HEK293T (cell line): ENCODE measurements around the gene SLC9A2.

Source experiments
- CTCF ChIA-PET: fragments of 350-600 bp; formaldehyde crosslinking; extraction: SDS; loops from one replicate; lab custom pipeline; 2021; ENCODE audit warnings: antibody characterized with exemption, inconsistent platforms; lab: Yijun Ruan, JAX
- POLR2A ChIA-PET: fragments of 350-600 bp; formaldehyde crosslinking; extraction: SDS; loops from one replicate; lab custom pipeline; 2020; ENCODE audit warnings: antibody characterized with exemption, inconsistent platforms; lab: Yijun Ruan, JAX
- DNase-seq: peaks from one replicate; pipeline ENCODE4 v3.0.0; 2012; ENCODE audit warnings: mixed read lengths; ENCODE audit errors: extremely low spot score
- ARNT ChIP-seq: fragments of 450-650 bp; IDR thresholded peaks from 2 replicates; pipeline ENCODE4 v1.6.1; 2017; ENCODE audit warnings: mild to moderate bottlenecking
- BHLHE40 ChIP-seq: fragments of 450-650 bp; IDR thresholded peaks from 2 replicates; pipeline ENCODE4 v1.6.1; 2016; ENCODE audit warnings: mild to moderate bottlenecking, moderate library complexity, borderline replicate concordance
- CTBP1 ChIP-seq: fragments of 450-650 bp; IDR thresholded peaks from 2 replicates; pipeline ENCODE4 v1.6.1; 2016; ENCODE audit warnings: borderline replicate concordance
- ELF4 ChIP-seq: fragments of 450-650 bp; IDR thresholded peaks from 2 replicates; pipeline ENCODE4 v1.6.1; 2017; ENCODE audit warnings: antibody characterized with exemption
- FOXA1 ChIP-seq: fragments of 450-650 bp; IDR thresholded peaks from 2 replicates; pipeline ENCODE4 v1.6.1; 2016; ENCODE audit warnings: mild to moderate bottlenecking
- FOXK2 ChIP-seq: fragments of 450-650 bp; IDR thresholded peaks from 2 replicates; pipeline ENCODE4 v1.6.1; 2016; ENCODE audit warnings: mild to moderate bottlenecking
- FOXM1 ChIP-seq: fragments of 450-650 bp; IDR thresholded peaks from 2 replicates; pipeline ENCODE4 v1.6.1; 2017; ENCODE audit warnings: mild to moderate bottlenecking, borderline replicate concordance
- HDGF ChIP-seq: fragments of 450-650 bp; IDR thresholded peaks from 2 replicates; pipeline ENCODE4 v1.6.1; 2017; ENCODE audit warnings: antibody characterized with exemption, borderline replicate concordance
- L3MBTL2 ChIP-seq: fragments of 450-650 bp; conservative IDR thresholded peaks from 2 replicates; pipeline ENCODE4 v1.6.1; 2016; ENCODE audit warnings: mild to moderate bottlenecking
- LEF1 ChIP-seq: fragments of 450-650 bp; IDR thresholded peaks from 2 replicates; pipeline ENCODE4 v1.6.1; 2017; ENCODE audit warnings: mild to moderate bottlenecking, borderline replicate concordance
- NFRKB ChIP-seq: fragments of 450-650 bp; IDR thresholded peaks from 2 replicates; pipeline ENCODE4 v1.6.1; 2016; ENCODE audit warnings: mild to moderate bottlenecking, moderate library complexity
- SP1 ChIP-seq: fragments of 450-650 bp; IDR thresholded peaks from 2 replicates; pipeline ENCODE4 v1.6.1; 2017
- SUZ12 ChIP-seq: fragments of 450-650 bp; IDR thresholded peaks from 2 replicates; pipeline ENCODE4 v1.6.1; 2016; ENCODE audit warnings: mild to moderate bottlenecking
- TARDBP ChIP-seq: fragments of 450-650 bp; IDR thresholded peaks from 2 replicates; pipeline ENCODE4 v1.6.1; 2016
- ZNF384 ChIP-seq: fragments of 450-650 bp; IDR thresholded peaks from 2 replicates; pipeline ENCODE4 v1.6.1; 2016
- TF ChIP-seq, protein P1 (sequence below): fragments of 450-650 bp; IDR thresholded peaks from 2 replicates; pipeline ENCODE4 v1.6.1; 2016

Gene SLC9A2

DNA sequence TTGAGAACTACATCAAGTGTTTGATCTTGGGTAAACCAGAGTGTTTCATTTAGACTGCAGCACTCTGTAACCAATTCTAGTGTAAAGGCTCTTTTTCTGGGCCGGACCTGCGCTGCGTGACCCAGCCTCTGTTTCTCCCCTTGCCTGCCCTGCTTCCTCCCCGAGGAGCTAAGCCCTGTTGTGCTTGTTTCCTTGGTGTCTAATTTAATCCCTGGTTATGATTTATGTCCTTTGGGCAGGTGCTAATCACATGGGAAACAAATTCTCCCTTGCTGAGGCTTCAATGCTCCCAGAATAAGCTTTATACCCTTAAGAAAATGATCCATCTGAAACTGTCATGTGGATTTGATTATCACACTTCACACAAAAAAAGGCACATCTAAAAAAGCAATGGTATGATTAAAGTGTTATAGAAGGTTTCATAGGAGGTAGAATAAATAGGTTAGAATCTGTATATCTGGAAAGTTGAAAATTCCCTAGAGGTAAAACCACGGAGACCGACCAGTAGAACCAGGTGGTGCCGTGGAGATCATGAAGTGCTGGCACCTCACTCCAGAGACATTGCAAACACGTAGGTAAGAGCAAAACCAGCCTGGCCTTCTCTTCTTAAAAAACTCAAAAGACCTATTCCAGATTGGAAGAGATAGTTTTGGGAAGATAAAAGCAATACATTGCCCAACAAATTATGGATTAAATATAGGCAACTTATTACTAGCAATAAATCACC, 31.0 kb upstream of the SLC9A2 start:
- CTCF ChIA-PET = interaction anchor here (0.6 kb wide), 1 partner anchor 47 kb away, joined by 3 read pairs; no protein-coding TSS in a partner anchor
- POLR2A ChIA-PET = no interaction called here

DNA sequence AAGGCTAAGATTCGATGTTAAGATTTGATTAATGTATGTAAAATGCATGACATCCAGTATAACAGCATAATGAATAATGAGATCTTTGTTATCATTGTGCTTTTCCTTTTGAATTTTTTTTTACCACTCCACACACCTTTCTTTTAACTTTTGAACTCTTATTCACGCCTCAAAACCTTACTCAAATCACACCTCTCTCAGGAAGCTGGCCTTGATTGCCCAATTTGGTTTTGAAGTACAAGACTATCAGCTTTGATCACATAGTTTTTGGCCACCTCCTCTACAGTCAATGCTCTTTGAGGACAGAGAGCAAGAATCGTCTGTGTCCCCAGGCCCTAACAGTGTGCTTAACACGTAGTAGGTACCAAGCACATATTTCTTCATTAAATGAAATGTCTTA, 29.9 kb upstream of the SLC9A2 start:
- DNase-seq = no peak
- TF ChIP-seq, protein P1, sequence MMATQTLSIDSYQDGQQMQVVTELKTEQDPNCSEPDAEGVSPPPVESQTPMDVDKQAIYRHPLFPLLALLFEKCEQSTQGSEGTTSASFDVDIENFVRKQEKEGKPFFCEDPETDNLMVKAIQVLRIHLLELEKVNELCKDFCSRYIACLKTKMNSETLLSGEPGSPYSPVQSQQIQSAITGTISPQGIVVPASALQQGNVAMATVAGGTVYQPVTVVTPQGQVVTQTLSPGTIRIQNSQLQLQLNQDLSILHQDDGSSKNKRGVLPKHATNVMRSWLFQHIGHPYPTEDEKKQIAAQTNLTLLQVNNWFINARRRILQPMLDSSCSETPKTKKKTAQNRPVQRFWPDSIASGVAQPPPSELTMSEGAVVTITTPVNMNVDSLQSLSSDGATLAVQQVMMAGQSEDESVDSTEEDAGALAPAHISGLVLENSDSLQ = no peak
- TF ChIP-seq TARDBP (no peak), ZNF384 (no peak), NFRKB (no peak), CTBP1 (no peak), LEF1 (no peak), ELF4 (no peak), HDGF (no peak), FOXK2 (no peak), L3MBTL2 (no peak), FOXA1 (no peak), ARNT (no peak), SP1 (no peak), FOXM1 (no peak), BHLHE40 (no peak), SUZ12 (no peak)
- CTCF ChIA-PET = interaction anchor here (0.7 kb wide), 1 partner anchor 17 kb away, joined by 3 read pairs; no protein-coding TSS in a partner anchor
- POLR2A ChIA-PET = no interaction called here

More for the DNA sequence above, 31.0 kb upstream of the SLC9A2 start:
- DNase-seq = no peak
- TF ChIP-seq NFRKB (no peak), FOXK2 (no peak), HDGF (no peak), FOXM1 (no peak), ZNF384 (no peak), SUZ12 (no peak)
- TF ChIP-seq, protein P1 = no peak

DNA sequence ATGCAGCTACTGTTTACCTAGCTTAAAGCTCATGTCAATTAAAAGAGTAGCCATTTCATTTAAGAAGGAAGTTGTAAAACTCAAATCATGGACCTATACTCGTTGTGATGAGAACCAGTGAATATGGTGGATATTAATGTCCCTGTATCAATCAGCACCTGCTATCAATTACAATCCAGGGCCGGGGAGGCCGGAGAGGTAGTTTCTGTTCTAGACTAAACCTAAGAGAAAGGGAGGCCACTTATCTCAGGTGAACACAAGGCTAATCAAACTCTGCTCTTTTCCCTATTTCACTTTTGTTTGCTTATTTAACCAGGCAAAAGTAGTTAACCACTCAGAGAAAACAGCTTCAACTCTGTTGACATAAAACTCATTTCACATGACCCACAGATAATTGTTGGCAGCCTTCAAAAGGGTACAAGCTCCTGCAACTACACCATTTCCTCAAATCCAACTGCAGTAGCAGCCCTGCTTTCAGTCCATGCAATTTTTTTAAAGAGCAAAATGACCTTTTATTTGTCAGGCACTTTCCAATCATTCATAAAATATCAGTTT, 27.8 kb upstream of the SLC9A2 start:
- ChIA-PET CTCF (interaction anchor here (1.2 to 1.9 kb wide), 2 partner anchors 12 to 118 kb away, joined by 3 to 4 read pairs; partner anchors contain the start of gene SLC9A4), POLR2A (no interaction called here)
- no peak for DNase-seq
- no peak for TF ChIP-seq ELF4
- TF ChIP-seq BHLHE40 = no peak
- no peak for TF ChIP-seq L3MBTL2
- no peak for TF ChIP-seq TARDBP
- TF ChIP-seq SUZ12 = no peak
- TF ChIP-seq, protein P1 = no peak
- TF ChIP-seq FOXM1 = no peak
- TF ChIP-seq LEF1 = no peak
- no peak for TF ChIP-seq ZNF384
- no peak for TF ChIP-seq SP1
- TF ChIP-seq CTBP1 = no peak
- TF ChIP-seq NFRKB = no peak
- no peak for TF ChIP-seq FOXA1
- TF ChIP-seq ARNT = no peak
- no peak for TF ChIP-seq FOXK2
- no peak for TF ChIP-seq HDGF

DNA sequence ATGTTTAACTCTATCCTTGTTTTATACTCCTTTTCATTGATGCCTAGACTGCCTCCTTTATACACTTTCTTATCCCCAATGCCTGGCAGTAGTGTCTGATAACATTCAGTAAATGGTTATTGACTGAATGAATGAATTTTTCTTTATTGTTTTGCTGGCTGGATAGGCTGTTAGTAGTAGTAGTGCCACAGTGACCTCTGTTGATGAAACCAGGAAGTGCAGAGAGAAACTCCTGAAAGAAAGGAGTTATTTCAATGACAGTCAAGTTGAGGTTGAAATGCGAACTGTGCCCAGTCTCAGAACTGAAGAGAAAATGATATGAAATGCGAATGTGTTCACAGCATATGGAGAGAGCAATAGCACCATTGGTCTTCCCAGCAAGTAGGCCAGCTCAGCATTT, 26.8 kb upstream of the SLC9A2 start:
- peak; percentile 12 for DNase-seq
- CTCF ChIA-PET = interaction anchor here (1.2 to 1.9 kb wide), 2 partner anchors 11 to 119 kb away, joined by 3 to 4 read pairs; partner anchors contain the start of gene SLC9A4

DNA sequence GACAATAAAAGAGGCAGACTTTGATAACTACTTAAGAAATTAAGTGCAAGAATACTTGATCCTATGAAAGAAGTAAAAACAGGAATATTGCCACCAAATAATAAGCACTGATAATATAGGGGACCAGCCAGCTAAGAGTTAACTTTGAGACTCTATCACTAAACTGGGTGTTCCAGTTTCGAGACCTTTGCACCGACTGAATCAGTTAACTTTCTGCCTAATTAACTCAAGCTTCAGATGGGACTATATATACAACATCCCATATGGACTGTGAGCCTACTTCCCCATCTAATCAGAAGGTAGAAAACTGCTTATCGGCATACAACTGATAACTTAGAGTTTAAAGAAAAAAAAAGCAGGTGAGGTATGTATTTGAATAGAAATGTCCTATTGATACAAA, 25.8 kb upstream of the SLC9A2 start:
- TF ChIP-seq SP1 (no peak), TARDBP (no peak), CTBP1 (no peak), FOXA1 (no peak), NFRKB (no peak), ARNT (no peak), ZNF384 (no peak), FOXM1 (no peak), HDGF (no peak), BHLHE40 (no peak), FOXK2 (no peak), SUZ12 (no peak), ELF4 (no peak), LEF1 (no peak)
- CTCF ChIA-PET = interaction anchor here (0.6 to 0.9 kb wide), 2 partner anchors 22 to 110 kb away, joined by 3 to 5 read pairs; no protein-coding TSS in a partner anchor
- no peak for DNase-seq
- POLR2A ChIA-PET = no interaction called here

More for the DNA sequence above, 26.8 kb upstream of the SLC9A2 start:
- no peak for TF ChIP-seq ARNT
- no peak for TF ChIP-seq L3MBTL2
- TF ChIP-seq LEF1 = no peak
- TF ChIP-seq HDGF = no peak
- POLR2A ChIA-PET = no interaction called here
